ENCODE measurements around the gene AKR1E2.

AKR1E2 gene

DNA sequence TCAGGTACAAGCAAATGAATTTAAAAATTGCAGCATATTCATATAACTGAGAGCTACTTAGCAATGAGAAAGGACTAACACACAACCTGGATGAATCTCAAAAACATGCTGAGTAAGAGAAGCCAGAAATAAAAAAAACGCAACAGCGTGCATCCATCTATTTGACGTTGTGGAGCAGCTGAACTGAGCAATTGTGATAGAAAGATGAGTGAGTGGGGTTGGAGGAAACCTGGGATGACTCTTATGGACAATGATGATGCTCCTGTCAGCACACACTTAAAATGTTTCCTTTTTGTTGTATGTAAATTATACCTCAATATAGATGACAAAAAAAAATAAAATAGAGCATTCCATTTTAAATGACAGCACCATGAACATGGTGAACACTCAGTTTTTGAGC lies 36.0 kb upstream of the AKR1E2 start:
- Histone ChIP-seq H2BK120ac (ENCODE audit: insufficient read depth, low read length, poor library complexity) (no peak overlapping the region), H4K12ac (ENCODE audit: low read depth, low read length) (no peak overlapping the region), H3K36me3 (ENCODE audit: control insufficient read depth in 1 of 2, insufficient read depth in 2 of 2, low read length in 2 of 2) (no peaks in the 10 kb centered on the region), H4K8ac (ENCODE audit: low read depth, low read length) (no peak overlapping the region), H3K4me1 (ENCODE audit: control insufficient read depth in 1 of 2, insufficient read depth in 2 of 2, low read length in 2 of 2) (no peaks in the 10 kb centered on the region), H3K18ac (ENCODE audit: low read length) (no peak overlapping the region), H3K79me2 (ENCODE audit: control insufficient read depth, insufficient read depth, low read length, poor library complexity) (no peaks in the 10 kb centered on the region), H3K9me3 (ENCODE audit: insufficient read depth, low read depth, low read length) (no peaks in the 10 kb centered on the region), H2AK5ac (ENCODE audit: low read length) (no peak overlapping the region), H2BK5ac (ENCODE audit: low read depth, low read length, poor library complexity) (no peak overlapping the region), H3K4me2 (ENCODE audit: low read length) (no peak overlapping the region), H3K9ac (ENCODE audit: low read length) (no peak overlapping the region), H4K91ac (ENCODE audit: low read depth, low read length) (no peak overlapping the region), H3K4me3 (ENCODE audit: low read depth, low read length) (no peak overlapping the region), H2AFZ (ENCODE audit: insufficient read depth, low read length, poor library complexity) (no peak overlapping the region), H3K4ac (ENCODE audit: low read depth, low read length) (no peak overlapping the region), H3K27me3 (ENCODE audit: insufficient read depth, low read length) (no peaks in the 10 kb centered on the region), H2BK12ac (ENCODE audit: low read length) (no peak overlapping the region), H3K23ac (ENCODE audit: low read length) (no peak overlapping the region), H3K79me1 (ENCODE audit: low read length) (no peaks in the 10 kb centered on the region), H3K27ac (ENCODE audit: low read depth, low read length) (no peak overlapping the region), H3K14ac (ENCODE audit: low read length) (no peak overlapping the region)
- WGBS (ENCODE audit: extremely low coverage, insufficient coverage, insufficient read length): no CpG with 5 or more reads among the region's 3 CpGs
- DNase-seq: no peak

- no peaks in the 10 kb centered on the region for H3K9me3 ChIP-seq (ENCODE audit: insufficient read depth, low read depth, low read length)
- no peak overlapping the region for H2AK5ac ChIP-seq (ENCODE audit: low read length)
- H3K14ac ChIP-seq (ENCODE audit: low read length): no peak overlapping the region
- no peak overlapping the region for H3K4ac ChIP-seq (ENCODE audit: low read depth, low read length)
- no peak overlapping the region for H4K8ac ChIP-seq (ENCODE audit: low read depth, low read length)
- H3K23ac ChIP-seq (ENCODE audit: low read length): no peak overlapping the region
- no peak overlapping the region for H3K27ac ChIP-seq (ENCODE audit: low read depth, low read length)
- H3K4me1 ChIP-seq (ENCODE audit: control insufficient read depth in 1 of 2, insufficient read depth in 2 of 2, low read length in 2 of 2): no peaks in the 10 kb centered on the region
- no peak overlapping the region for H2AFZ ChIP-seq (ENCODE audit: insufficient read depth, low read length, poor library complexity)
- H3K36me3 ChIP-seq (ENCODE audit: control insufficient read depth in 1 of 2, insufficient read depth in 2 of 2, low read length in 2 of 2): no peaks in the 10 kb centered on the region
- H3K4me3 ChIP-seq (ENCODE audit: low read depth, low read length): no peak overlapping the region
- no peak for DNase-seq
- H3K79me1 ChIP-seq (ENCODE audit: low read length): no peaks in the 10 kb centered on the region
- no peak overlapping the region for H2BK12ac ChIP-seq (ENCODE audit: low read length)
- no peak overlapping the region for H2BK120ac ChIP-seq (ENCODE audit: insufficient read depth, low read length, poor library complexity)
- no peak overlapping the region for H3K18ac ChIP-seq (ENCODE audit: low read length)
- H4K91ac ChIP-seq (ENCODE audit: low read depth, low read length): no peak overlapping the region
- no peak overlapping the region for H3K4me2 ChIP-seq (ENCODE audit: low read length)
- WGBS (ENCODE audit: extremely low coverage, insufficient coverage, insufficient read length): no CpG with 5 or more reads among the region's 4 CpGs
- no peak overlapping the region for H3K9ac ChIP-seq (ENCODE audit: low read length)
- no peak overlapping the region for H2BK5ac ChIP-seq (ENCODE audit: low read depth, low read length, poor library complexity)
- H3K27me3 ChIP-seq (ENCODE audit: insufficient read depth, low read length): no peaks in the 10 kb centered on the region
- no peaks in the 10 kb centered on the region for H3K79me2 ChIP-seq (ENCODE audit: control insufficient read depth, insufficient read depth, low read length, poor library complexity)
- no peak overlapping the region for H4K12ac ChIP-seq (ENCODE audit: low read depth, low read length)
Observed at GRCh38 chr10:4790922-4791321, 35.1 kb upstream of the AKR1E2 start.

GRCh38 chr10:4792381-4792780 lies 33.6 kb upstream of the AKR1E2 start:
- no peak overlapping the region for H2BK12ac ChIP-seq (ENCODE audit: low read length)
- no peaks in the 10 kb centered on the region for H3K27me3 ChIP-seq (ENCODE audit: insufficient read depth, low read length)
- no peak overlapping the region for H3K23ac ChIP-seq (ENCODE audit: low read length)
- H4K8ac ChIP-seq (ENCODE audit: low read depth, low read length): no peak overlapping the region
- no peak overlapping the region for H3K27ac ChIP-seq (ENCODE audit: low read depth, low read length)
- no peak for DNase-seq
- no peaks in the 10 kb centered on the region for H3K79me1 ChIP-seq (ENCODE audit: low read length)
- no peaks in the 10 kb centered on the region for H3K4me1 ChIP-seq (ENCODE audit: control insufficient read depth in 1 of 2, insufficient read depth in 2 of 2, low read length in 2 of 2)
- no peaks in the 10 kb centered on the region for H3K9me3 ChIP-seq (ENCODE audit: insufficient read depth, low read depth, low read length)
- H2BK120ac ChIP-seq (ENCODE audit: insufficient read depth, low read length, poor library complexity): no peak overlapping the region
- no peak overlapping the region for H2AFZ ChIP-seq (ENCODE audit: insufficient read depth, low read length, poor library complexity)
- no peaks in the 10 kb centered on the region for H3K36me3 ChIP-seq (ENCODE audit: control insufficient read depth in 1 of 2, insufficient read depth in 2 of 2, low read length in 2 of 2)
- H4K12ac ChIP-seq (ENCODE audit: low read depth, low read length): no peak overlapping the region
- H3K79me2 ChIP-seq (ENCODE audit: control insufficient read depth, insufficient read depth, low read length, poor library complexity): no peaks in the 10 kb centered on the region
- no peak overlapping the region for H3K14ac ChIP-seq (ENCODE audit: low read length)
- WGBS (ENCODE audit: extremely low coverage, insufficient coverage, insufficient read length): no CpG with 5 or more reads among the region's 1 CpG
- H3K18ac ChIP-seq (ENCODE audit: low read length): no peak overlapping the region
- no peak overlapping the region for H3K4ac ChIP-seq (ENCODE audit: low read depth, low read length)
- no peak overlapping the region for H3K4me3 ChIP-seq (ENCODE audit: low read depth, low read length)
- H4K91ac ChIP-seq (ENCODE audit: low read depth, low read length): no peak overlapping the region
- no peak overlapping the region for H2AK5ac ChIP-seq (ENCODE audit: low read length)
- H3K4me2 ChIP-seq (ENCODE audit: low read length): no peak overlapping the region
- H3K9ac ChIP-seq (ENCODE audit: low read length): peak overlapping the region; percentile 33
- H2BK5ac ChIP-seq (ENCODE audit: low read depth, low read length, poor library complexity): no peak overlapping the region

GRCh38 chr10:4801405-4801804 lies 24.6 kb upstream of the AKR1E2 start:
- H4K12ac ChIP-seq (ENCODE audit: low read depth, low read length): no peak overlapping the region
- H3K4me2 ChIP-seq (ENCODE audit: low read length): no peak overlapping the region
- DNase-seq: no peak
- no peaks in the 10 kb centered on the region for H3K27me3 ChIP-seq (ENCODE audit: insufficient read depth, low read length)
- WGBS (ENCODE audit: extremely low coverage, insufficient coverage, insufficient read length): no CpG with 5 or more reads among the region's 3 CpGs
- H3K79me2 ChIP-seq (ENCODE audit: control insufficient read depth, insufficient read depth, low read length, poor library complexity): no peaks in the 10 kb centered on the region
- H2AK5ac ChIP-seq (ENCODE audit: low read length): no peak overlapping the region
- H4K8ac ChIP-seq (ENCODE audit: low read depth, low read length): no peak overlapping the region
- no peak overlapping the region for H2BK12ac ChIP-seq (ENCODE audit: low read length)
- H3K4me1 ChIP-seq (ENCODE audit: control insufficient read depth in 1 of 2, insufficient read depth in 2 of 2, low read length in 2 of 2): no peaks in the 10 kb centered on the region
- no peak overlapping the region for H3K14ac ChIP-seq (ENCODE audit: low read length)
- H2BK120ac ChIP-seq (ENCODE audit: insufficient read depth, low read length, poor library complexity): no peak overlapping the region
- no peaks in the 10 kb centered on the region for H3K79me1 ChIP-seq (ENCODE audit: low read length)
- no peak overlapping the region for H3K18ac ChIP-seq (ENCODE audit: low read length)
- H2BK5ac ChIP-seq (ENCODE audit: low read depth, low read length, poor library complexity): no peak overlapping the region
- no peak overlapping the region for H4K91ac ChIP-seq (ENCODE audit: low read depth, low read length)
- no peak overlapping the region for H3K23ac ChIP-seq (ENCODE audit: low read length)
- no peak overlapping the region for H2AFZ ChIP-seq (ENCODE audit: insufficient read depth, low read length, poor library complexity)
- no peak overlapping the region for H3K4me3 ChIP-seq (ENCODE audit: low read depth, low read length)
- H3K9ac ChIP-seq (ENCODE audit: low read length): no peak overlapping the region
- H3K4ac ChIP-seq (ENCODE audit: low read depth, low read length): no peak overlapping the region
- H3K36me3 ChIP-seq (ENCODE audit: control insufficient read depth in 1 of 2, insufficient read depth in 2 of 2, low read length in 2 of 2): no peaks in the 10 kb centered on the region
- no peak overlapping the region for H3K27ac ChIP-seq (ENCODE audit: low read depth, low read length)
- H3K9me3 ChIP-seq (ENCODE audit: insufficient read depth, low read depth, low read length): peaks cover 2% of the 10 kb centered on the region

Data from trophoblast cell (in vitro differentiated cells and primary cell).